GM19324 (cell line): ENCODE measurements around the gene TMEM87B.

Source experiments
- ATAC-seq: cut with Tn5 transposase; IDR thresholded peaks from one replicate; pipeline ENCODE4 v1.9.1; 2021; ENCODE audit warnings: mild to moderate bottlenecking, moderate library complexity; ENCODE audit not compliant: unreplicated experiment, low FRiP score

The TMEM87B gene

DNA sequence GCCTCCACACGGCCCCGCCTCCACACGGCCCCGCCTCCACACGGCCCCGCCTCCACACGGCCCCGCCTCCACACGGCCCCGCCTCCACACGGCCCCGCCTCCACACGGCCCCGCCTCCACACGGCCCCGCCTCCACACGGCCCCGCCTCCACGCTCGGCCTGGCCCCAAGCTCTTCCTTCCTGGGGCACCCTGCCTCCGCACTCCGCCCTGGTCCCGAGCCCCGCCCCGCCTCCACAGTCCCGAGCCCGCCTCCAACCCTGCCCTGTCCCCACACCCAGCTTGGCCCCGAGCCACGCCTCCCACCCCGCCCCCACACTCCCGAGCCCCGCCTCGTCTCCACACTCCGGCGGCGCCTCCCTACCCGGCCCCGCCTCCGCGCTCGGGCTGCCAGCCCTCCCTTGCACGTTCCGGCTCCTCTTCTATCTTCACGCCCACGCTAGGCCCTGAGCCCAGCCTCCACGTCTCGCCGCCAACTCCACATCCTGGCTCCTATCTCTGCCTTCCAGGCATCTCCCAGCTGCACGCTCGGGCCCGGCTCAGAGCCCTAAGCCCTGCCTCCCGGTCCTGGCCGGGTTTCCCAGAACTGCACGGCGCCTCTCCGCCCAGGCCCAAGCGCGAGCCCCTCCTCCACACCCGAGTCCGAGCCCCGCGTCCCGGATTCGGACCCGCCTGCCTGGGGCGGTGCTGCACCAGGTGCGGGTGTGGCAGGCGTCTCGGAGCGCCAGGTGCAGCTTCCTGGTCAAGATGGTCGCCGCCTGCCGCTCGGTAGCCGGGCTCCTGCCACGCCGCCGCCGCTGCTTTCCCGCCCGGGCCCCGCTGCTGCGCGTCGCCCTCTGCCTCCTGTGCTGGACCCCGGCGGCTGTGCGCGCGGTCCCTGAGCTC, at the start of gene TMEM87B:
TMEM87B (plus strand) TSS at position 423 of the 883 bp plus-strand sequence; CDS start at position 746, 323 bp downstream.
- ATAC-seq: peak; percentile 71

GRCh38 chr2:112005406-112006075, 49.5 kb upstream of the TMEM87B start:
- ATAC-seq: no peak

DNA sequence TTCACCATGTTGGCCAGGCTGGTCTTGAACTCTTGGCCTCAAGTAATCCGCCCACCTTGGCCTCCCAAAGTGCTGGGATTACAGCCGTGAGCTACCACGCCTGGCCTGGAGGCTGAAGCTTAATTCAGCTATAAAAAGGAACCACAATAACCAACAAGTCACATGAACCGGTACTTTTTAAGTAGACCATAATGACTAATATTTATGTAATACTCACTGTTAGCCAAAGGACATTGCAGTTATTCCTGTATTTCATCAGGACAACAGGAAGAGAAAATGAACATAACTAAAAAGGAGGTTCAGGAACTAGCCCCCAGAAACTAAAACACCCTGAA, 49.0 kb upstream of the TMEM87B start:
- no peak for ATAC-seq

- no peak for ATAC-seq
Measured at GRCh38 chr2:112007493-112007892, 47.6 kb upstream of the TMEM87B start.

DNA sequence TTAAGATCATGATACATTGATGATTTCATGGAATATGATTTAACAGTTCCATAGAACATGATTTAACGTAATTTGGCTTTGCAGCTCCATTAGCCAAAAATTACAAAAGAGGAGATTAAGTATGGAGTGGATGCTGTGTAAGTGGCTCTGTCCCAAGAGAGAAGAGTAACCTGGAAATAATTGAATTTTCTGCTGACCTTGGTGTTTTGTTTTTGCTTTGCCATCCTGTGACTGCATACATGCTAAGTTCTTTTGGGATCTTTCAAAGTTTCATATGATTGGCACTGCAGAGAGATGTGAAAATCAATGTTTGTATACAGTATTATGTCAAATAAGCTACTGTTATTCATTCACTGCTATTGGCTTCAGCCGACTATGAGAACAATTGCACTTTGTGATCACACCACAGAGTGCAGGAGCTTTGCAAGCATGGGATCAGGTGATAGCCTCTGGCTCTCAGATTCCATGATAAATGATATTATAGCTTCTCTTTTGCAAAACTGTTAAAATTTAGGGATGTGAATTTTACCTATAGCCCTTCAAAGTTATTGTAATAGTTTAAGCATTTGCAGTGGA, 46.1 kb upstream of the TMEM87B start:
- ATAC-seq: no peak

- ATAC-seq: no peak
Measured at GRCh38 chr2:112010751-112011150, 44.3 kb upstream of the TMEM87B start.

DNA sequence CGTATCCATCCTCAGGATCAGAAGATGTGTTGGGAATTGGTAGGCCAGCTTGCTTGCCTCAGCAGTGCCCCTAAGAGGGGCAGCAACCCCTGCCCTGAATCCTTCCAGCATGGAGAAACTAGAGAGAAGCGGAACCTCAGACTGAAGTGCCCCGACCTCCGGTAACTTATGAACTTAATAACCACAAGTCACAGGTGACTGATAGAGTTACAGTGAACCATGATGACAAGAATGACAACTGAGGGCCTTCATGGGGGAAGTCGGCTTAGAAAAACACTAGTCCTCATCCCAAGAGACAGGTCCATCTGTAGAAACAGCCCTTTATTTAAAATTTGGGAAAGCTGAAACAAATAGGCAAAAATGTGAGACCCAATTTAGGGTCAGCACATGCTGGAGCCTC, 42.5 kb upstream of the TMEM87B start:
- ATAC-seq: no peak

- ATAC-seq: no peak
Measured at GRCh38 chr2:112018846-112019245, 36.2 kb upstream of the TMEM87B start.

DNA sequence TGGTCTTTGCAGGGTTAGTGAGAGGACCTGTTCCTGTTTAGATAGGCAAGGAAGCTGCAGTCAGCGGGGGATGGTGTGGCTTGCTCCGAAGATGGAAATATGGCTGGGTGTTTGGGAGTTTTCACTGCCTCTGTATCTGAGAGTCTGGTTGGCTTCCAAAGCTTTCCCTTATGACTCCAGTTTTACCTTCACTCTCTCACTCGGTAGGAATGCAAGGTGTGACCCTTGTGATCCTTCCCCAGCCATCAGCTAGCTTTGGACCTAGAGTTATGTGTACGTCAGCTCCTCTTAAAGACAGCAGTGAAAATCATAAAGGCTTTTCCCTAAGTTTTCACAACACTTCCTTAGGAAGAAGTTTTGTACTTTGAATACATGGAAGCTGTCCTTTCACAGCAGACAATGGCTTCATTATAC, 35.5 kb upstream of the TMEM87B start:
- no peak for ATAC-seq

DNA sequence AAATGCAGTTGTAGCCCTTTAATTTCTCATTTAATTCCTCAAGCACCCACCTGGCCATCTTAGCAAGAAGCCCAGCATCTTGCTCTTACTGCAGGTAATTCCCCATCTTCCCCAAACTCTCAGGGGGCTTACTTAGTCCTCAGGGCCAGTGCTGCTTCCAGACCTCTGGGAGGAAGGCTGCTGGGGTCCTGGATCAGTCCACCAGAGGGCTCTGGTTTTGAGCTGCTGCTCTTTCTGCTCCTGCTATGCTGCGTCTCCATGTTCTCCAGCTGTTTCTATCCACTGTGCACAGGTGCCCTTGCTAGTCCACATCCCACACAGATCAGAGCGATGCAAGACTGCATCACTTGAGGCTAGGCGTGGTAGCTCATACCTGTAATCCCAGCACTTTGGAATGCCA, 34.5 kb upstream of the TMEM87B start:
- ATAC-seq: no peak

GRCh38 chr2:112021290-112021689, 33.8 kb upstream of the TMEM87B start:
- no peak for ATAC-seq

GRCh38 chr2:112021781-112022231, 33.3 kb upstream of the TMEM87B start:
- ATAC-seq: no peak

GRCh38 chr2:112023707-112024106, 31.4 kb upstream of the TMEM87B start:
- no peak for ATAC-seq

- no peak for ATAC-seq
Measured at GRCh38 chr2:112024231-112024630, 30.8 kb upstream of the TMEM87B start.

DNA sequence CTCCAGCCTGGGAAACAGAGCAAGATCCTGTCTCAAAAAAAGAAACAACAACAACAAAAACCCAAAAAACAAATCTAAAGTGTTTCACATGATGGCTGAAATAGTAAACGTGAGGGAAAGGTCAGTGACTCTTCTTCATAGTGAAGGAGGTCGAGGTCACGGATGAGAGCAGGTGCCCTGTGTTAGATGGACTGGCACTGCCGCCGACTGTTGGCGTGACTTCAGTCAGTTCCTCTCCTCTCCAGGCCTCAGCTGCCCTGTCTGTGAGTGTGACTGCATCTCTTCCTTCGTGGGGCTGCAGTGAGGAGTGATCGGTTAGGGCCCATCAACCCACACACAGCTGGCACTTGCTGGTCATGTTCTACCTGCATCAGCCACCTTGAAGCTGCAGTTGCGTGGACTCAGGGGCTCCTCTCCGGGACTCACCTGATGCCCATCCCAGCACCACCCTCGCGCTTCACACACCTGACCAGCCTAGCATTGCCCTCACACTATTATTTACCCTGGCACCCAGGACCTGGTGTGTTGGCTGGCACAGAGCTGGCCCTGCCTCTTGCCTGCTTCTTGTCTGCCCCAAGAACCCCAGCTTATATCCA, 30.1 kb upstream of the TMEM87B start:
- ATAC-seq: no peak

- ATAC-seq: no peak
Measured at GRCh38 chr2:112026509-112026908, 28.6 kb upstream of the TMEM87B start.

- ATAC-seq: no peak
Measured at GRCh38 chr2:112027767-112028166, 27.3 kb upstream of the TMEM87B start.

DNA sequence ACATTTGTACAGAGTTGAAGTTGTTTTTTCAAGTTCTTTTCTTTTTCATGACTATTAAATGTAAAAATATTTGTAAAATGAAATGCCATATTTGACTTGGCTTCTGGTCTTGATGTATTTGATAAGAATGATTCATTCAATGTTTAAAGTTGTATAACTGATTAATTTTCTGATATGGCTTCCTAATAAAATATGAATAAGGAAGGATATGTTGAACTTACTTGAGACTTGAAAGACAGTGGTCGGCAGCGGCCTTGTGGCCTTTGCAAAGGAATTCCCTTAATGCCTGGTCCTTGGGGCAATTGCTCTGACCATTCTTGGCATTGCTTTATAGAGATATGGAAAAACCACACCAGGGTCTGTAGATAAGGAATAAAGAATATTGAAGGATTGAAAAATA, 25.9 kb upstream of the TMEM87B start:
- no peak for ATAC-seq

DNA sequence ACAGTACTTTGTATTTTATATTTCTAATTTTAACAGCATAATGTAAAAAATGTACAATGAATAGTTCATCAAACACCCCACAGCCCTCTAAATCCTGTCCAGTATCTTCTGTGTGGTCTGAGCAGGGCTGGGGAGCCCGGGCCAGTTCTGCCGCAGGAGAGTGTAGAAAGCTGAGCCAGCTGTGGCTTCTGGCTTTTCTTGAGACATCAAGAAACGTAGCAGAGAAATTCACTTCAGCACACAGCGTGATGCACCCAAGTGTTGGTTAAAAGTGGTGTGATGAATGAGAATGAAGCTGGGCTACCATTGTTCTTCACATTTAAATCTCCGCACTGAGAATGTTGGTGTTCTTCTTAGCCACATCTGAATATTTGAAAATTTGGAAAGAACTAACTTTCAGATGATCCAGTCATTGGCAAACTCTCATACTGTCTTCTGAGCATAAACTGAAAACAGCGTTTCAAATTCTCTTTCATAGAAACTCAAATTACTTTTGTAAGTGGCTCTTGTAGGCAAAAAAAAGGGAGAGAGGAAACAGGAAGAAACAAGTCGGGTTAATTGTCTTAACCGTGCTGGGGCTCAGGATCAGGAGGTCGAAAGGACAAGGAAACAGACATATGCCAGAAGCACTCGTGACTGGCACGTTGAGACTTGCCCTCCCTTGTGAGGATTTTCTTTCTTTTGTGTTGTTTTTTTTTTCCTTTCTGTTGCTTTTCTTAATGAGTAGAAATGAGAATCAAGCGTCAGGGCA, 23.4 kb upstream of the TMEM87B start:
- ATAC-seq: no peak

GRCh38 chr2:112032224-112032586, 22.9 kb upstream of the TMEM87B start:
- ATAC-seq: no peak
